ENCODE measurements around the gene GHR. TPM values are rescaled to one million over a fixed set of nuclear protein-coding genes. Genes with fewer than 3 reads are reported as not detected.
"Not testable (repeated sequence)": the region's sequence is repeated elsewhere in the genome, so short reads cannot be mapped to it uniquely, and the experiment has no call there.

GHR gene
- polyA plus RNA-seq, 1 experiment = 0.90 TPM

- no peak for DNase-seq (ENCODE audit: low read depth)
- ChIA-PET POLR2A (no interaction called here), CTCF (no interaction called here)
- Histone ChIP-seq H3K4me3 (ENCODE audit: low read depth, low read length) (no peak overlapping the region), H3K27me3 (ENCODE audit: control insufficient read depth, insufficient read depth, low read length) (no peaks in the 10 kb centered on the region), H3K36me3 (ENCODE audit: control insufficient read depth, insufficient read depth, low read length) (no peaks in the 10 kb centered on the region)
- no peak for TF ChIP-seq CTCF (IDR thresholded peaks at IDR 0.05; ENCODE audit: insufficient read depth, low read depth, low read length)
Observed at GRCh38 chr5:42654645-42655044, 231.4 kb downstream of the GHR start.

- CTCF ChIA-PET = interaction anchor here (1.7 kb wide), 1 partner anchor 34 kb away, joined by 3 read pairs; no protein-coding TSS in a partner anchor
- Histone ChIP-seq H3K27me3 (ENCODE audit: control insufficient read depth, insufficient read depth, low read length) (no peaks in the 10 kb centered on the region), H3K4me3 (ENCODE audit: low read depth, low read length) (no peak overlapping the region), H3K36me3 (ENCODE audit: control insufficient read depth, insufficient read depth, low read length) (no peaks in the 10 kb centered on the region)
- no peak for TF ChIP-seq CTCF (IDR thresholded peaks at IDR 0.05; ENCODE audit: insufficient read depth, low read depth, low read length)
- DNase-seq (ENCODE audit: low read depth) = no peak
- POLR2A ChIA-PET = no interaction called here
Observed at GRCh38 chr5:42655982-42656650, 232.9 kb downstream of the GHR start.

- POLR2A ChIA-PET = no interaction called here
- H3K4me3 ChIP-seq (ENCODE audit: low read depth, low read length) = no peak overlapping the region
- DNase-seq (ENCODE audit: low read depth) = no peak
- H3K27me3 ChIP-seq (ENCODE audit: control insufficient read depth, insufficient read depth, low read length) = no peaks in the 10 kb centered on the region
- no peak for TF ChIP-seq CTCF (IDR thresholded peaks at IDR 0.05; ENCODE audit: insufficient read depth, low read depth, low read length)
- CTCF ChIA-PET = interaction anchor here (1.7 kb wide), 1 partner anchor 33 kb away, joined by 3 read pairs; no protein-coding TSS in a partner anchor
- H3K36me3 ChIP-seq (ENCODE audit: control insufficient read depth, insufficient read depth, low read length) = no peaks in the 10 kb centered on the region
Observed at GRCh38 chr5:42656651-42657015, 233.4 kb downstream of the GHR start.

GRCh38 chr5:42659869-42660268 lies 236.6 kb downstream of the GHR start:
- H3K4me3 ChIP-seq (ENCODE audit: low read depth, low read length); H3K36me3 ChIP-seq (ENCODE audit: control insufficient read depth, insufficient read depth, low read length); H3K27me3 ChIP-seq (ENCODE audit: control insufficient read depth, insufficient read depth, low read length); POLR2A ChIA-PET; CTCF ChIA-PET; DNase-seq (ENCODE audit: low read depth): not testable (repeated sequence)

- TF ChIP-seq CTCF (IDR thresholded peaks at IDR 0.05; ENCODE audit: insufficient read depth, low read depth, low read length) = no peak
Observed at GRCh38 chr5:42665857-42666256, 242.6 kb downstream of the GHR start.

GRCh38 chr5:42666869-42667268 lies 243.6 kb downstream of the GHR start:
- no peak for TF ChIP-seq CTCF (IDR thresholded peaks at IDR 0.05; ENCODE audit: insufficient read depth, low read depth, low read length)
- no peaks in the 10 kb centered on the region for H3K36me3 ChIP-seq (ENCODE audit: control insufficient read depth, insufficient read depth, low read length)
- ChIA-PET CTCF (no interaction called here), POLR2A (no interaction called here)
- H3K27me3 ChIP-seq (ENCODE audit: control insufficient read depth, insufficient read depth, low read length) = no peaks in the 10 kb centered on the region
- no peak overlapping the region for H3K4me3 ChIP-seq (ENCODE audit: low read depth, low read length)
- no peak for DNase-seq (ENCODE audit: low read depth)

More at GRCh38 chr5:42665857-42666256, 242.6 kb downstream of the GHR start:
- no peak overlapping the region for H3K4me3 ChIP-seq (ENCODE audit: low read depth, low read length)
- ChIA-PET POLR2A (no interaction called here), CTCF (no interaction called here)
- no peak for DNase-seq (ENCODE audit: low read depth)
- no peaks in the 10 kb centered on the region for H3K27me3 ChIP-seq (ENCODE audit: control insufficient read depth, insufficient read depth, low read length)
- no peaks in the 10 kb centered on the region for H3K36me3 ChIP-seq (ENCODE audit: control insufficient read depth, insufficient read depth, low read length)

Measured in BJ (cell line).